GM06990 (cell line): Measurements from ENCODE around the gene EXD1.
"Not testable (repeated sequence)": the region's sequence is repeated elsewhere in the genome, so short reads cannot be mapped to it uniquely, and the experiment has no call there.

Experiments
- DNase-seq: peaks from one replicate; pipeline ENCODE4 v3.0.0-alpha.2; 2011; ENCODE audit not compliant: insufficient read length; ENCODE audit errors: extremely low read depth
- H3K27me3 ChIP-seq: replicated peaks from 2 replicates; pipeline ENCODE4 v1.6.0; 2011; ENCODE audit warnings: low read length; ENCODE audit not compliant: control insufficient read depth, insufficient read depth
- H3K36me3 ChIP-seq: 2 replicates; pipeline ENCODE4 v1.5.1; 2011; ENCODE audit warnings: low read length; ENCODE audit not compliant: control insufficient read depth, insufficient read depth
- H3K4me3 ChIP-seq: replicated peaks from 2 replicates; pipeline ENCODE4 v1.5.1; 2011; ENCODE audit warnings: low read depth, mild to moderate bottlenecking, control low read depth, low read length
- CTCF ChIP-seq: IDR thresholded peaks from 2 replicates; pipeline ENCODE4 v1.5.1; 2011; ENCODE audit warnings: low read length, control low read depth, mild to moderate bottlenecking, inconsistent platforms; ENCODE audit not compliant: insufficient read depth, poor library complexity, severe bottlenecking

The EXD1 gene

GRCh38 chr15:41263891-41264351, 33.4 kb upstream of the EXD1 start:
- H3K4me3 ChIP-seq = no peak overlapping the region
- H3K36me3 ChIP-seq = peaks cover 5% of the 10 kb centered on the region
- H3K27me3 ChIP-seq = no peaks in the 10 kb centered on the region
- no peak for DNase-seq
- TF ChIP-seq CTCF = no peak

GRCh38 chr15:41262571-41262970, 32.0 kb upstream of the EXD1 start:
- no peak for TF ChIP-seq CTCF
- H3K36me3 ChIP-seq = peaks cover 5% of the 10 kb centered on the region

GRCh38 chr15:41260924-41261323, 30.4 kb upstream of the EXD1 start:
- not testable (repeated sequence) for H3K27me3 ChIP-seq, DNase-seq, H3K4me3 ChIP-seq, H3K36me3 ChIP-seq

More at GRCh38 chr15:41262571-41262970, 32.0 kb upstream of the EXD1 start:
- DNase-seq = no peak
- no peaks in the 10 kb centered on the region for H3K27me3 ChIP-seq
- no peak overlapping the region for H3K4me3 ChIP-seq

- Histone ChIP-seq H3K27me3 (no peaks in the 10 kb centered on the region), H3K4me3 (no peak overlapping the region), H3K36me3 (peaks cover 5% of the 10 kb centered on the region)
- TF ChIP-seq CTCF = no peak
- DNase-seq = no peak
Observed at GRCh38 chr15:41259546-41260189, 29.1 kb upstream of the EXD1 start.

GRCh38 chr15:41258750-41259471, 28.4 kb upstream of the EXD1 start:
- no peak for TF ChIP-seq CTCF
- Histone ChIP-seq H3K36me3 (peaks cover 1% of the 10 kb centered on the region), H3K4me3 (no peak overlapping the region), H3K27me3 (no peaks in the 10 kb centered on the region)
- DNase-seq = no peak

- DNase-seq = no peak
- Histone ChIP-seq H3K36me3 (no peaks in the 10 kb centered on the region), H3K27me3 (no peaks in the 10 kb centered on the region), H3K4me3 (no peak overlapping the region)
- no peak for TF ChIP-seq CTCF
Observed at GRCh38 chr15:41256577-41257038, 26.1 kb upstream of the EXD1 start.
